ENCODE data around the gene ARVCF.

GRCh38 chr22:20018001-20018400, 1.4 kb upstream of the ARVCF start:
- TF ChIP-seq POLR2AphosphoS5 (IDR thresholded peaks at IDR 0.05) (no peak), CTCF (IDR thresholded peaks at IDR 0.05) (no peak)
